IMR-90 (cell line): Measurements from ENCODE around the gene RAB6D. TPM values are rescaled to one million over a fixed set of nuclear protein-coding genes. Genes with fewer than 3 reads are reported as not detected.

Source experiments
- ATAC-seq: fragments of 200-7000 bp; cut with Tn5 transposase; 2 replicates; pipeline ENCODE4 v1.9.1; 2020; ENCODE audit warnings: low read depth, mild to moderate bottlenecking, moderate library complexity
- BruUV-seq: library from RNA; stranded (reverse); fragments of 400-500 nt; replicated peaks from 2 replicates; lab custom pipeline; 2021; lab: Mats Ljungman, UMichigan
- CTCF ChIA-PET: fragments of 300-600 bp; formaldehyde crosslinking; extraction: SDS; loops from one replicate; lab custom pipeline; 2021; ENCODE audit warnings: antibody characterized with exemption; lab: Yijun Ruan, JAX
- POLR2A ChIA-PET: fragments of 300-600 bp; sonication (Branson Sonifier 250); formaldehyde crosslinking; loops from one replicate; lab custom pipeline; 2022; ENCODE audit warnings: antibody characterized with exemption; ENCODE audit not compliant: unreplicated experiment; lab: Charles Lee
- DNase-seq: peaks from one replicate; pipeline ENCODE4 v3.0.0; 2013
- H2AFZ ChIP-seq: replicated peaks from 2 replicates; pipeline ENCODE3; 2013; ENCODE audit warnings: low read length, mild to moderate bottlenecking; ENCODE audit not compliant: poor library complexity
- H2AK5ac ChIP-seq: 2 replicates; pipeline ENCODE4 v1.6.1; 2013; ENCODE audit warnings: low read depth, low read length, inconsistent platforms
- H2AK9ac ChIP-seq: replicated peaks from 2 replicates; pipeline ENCODE3; 2013; ENCODE audit warnings: mild to moderate bottlenecking, low read depth, low read length, moderate library complexity; ENCODE audit not compliant: poor library complexity
- H2BK120ac ChIP-seq: 2 replicates; pipeline ENCODE4 v1.6.1; 2013; ENCODE audit warnings: low read depth, low read length, inconsistent platforms
- H2BK15ac ChIP-seq: 3 replicates; pipeline ENCODE4 v1.6.1; 2013; ENCODE audit warnings: low read depth, low read length, inconsistent platforms
- H2BK20ac ChIP-seq: 2 replicates; pipeline ENCODE4 v1.6.1; 2013; ENCODE audit warnings: low read depth, mild to moderate bottlenecking, inconsistent platforms, low read length, moderate library complexity
- H2BK5ac ChIP-seq: 2 replicates; pipeline ENCODE4 v1.6.1; 2013; ENCODE audit warnings: mild to moderate bottlenecking, low read depth, low read length, inconsistent platforms; ENCODE audit not compliant: poor library complexity, severe bottlenecking
- H3K14ac ChIP-seq: replicated peaks from 2 replicates; pipeline ENCODE4 v1.6.1; 2013; ENCODE audit warnings: low read depth, low read length, inconsistent platforms
- H3K18ac ChIP-seq: 2 replicates; pipeline ENCODE4 v1.6.1; 2013; ENCODE audit warnings: low read depth, low read length, control low read depth
- H3K23ac ChIP-seq: 2 replicates; pipeline ENCODE4 v1.6.1; 2013; ENCODE audit warnings: low read depth, low read length, inconsistent platforms
- H3K27ac ChIP-seq: 2 replicates; pipeline ENCODE4 v1.5.1; 2013; ENCODE audit warnings: mild to moderate bottlenecking, control low read depth, low read length; ENCODE audit not compliant: insufficient read depth
- H3K27me3 ChIP-seq: 2 replicates; pipeline ENCODE4 v1.6.1; 2013; ENCODE audit warnings: low read length; ENCODE audit not compliant: control insufficient read depth, insufficient read depth
- H3K36me3 ChIP-seq: 2 replicates; pipeline ENCODE4 v1.6.1; 2013; ENCODE audit warnings: low read length, mixed read lengths; ENCODE audit not compliant: control insufficient read depth, insufficient read depth
- H3K4ac ChIP-seq: 2 replicates; pipeline ENCODE4 v1.6.1; 2013; ENCODE audit warnings: low read depth, low read length, inconsistent platforms
- H3K4me1 ChIP-seq: 2 replicates; pipeline ENCODE4 v1.6.1; 2013; ENCODE audit warnings: low read length, mixed read lengths; ENCODE audit not compliant: control insufficient read depth, insufficient read depth
- H3K4me2 ChIP-seq: 2 replicates; pipeline ENCODE4 v1.6.1; 2013; ENCODE audit warnings: low read depth, mild to moderate bottlenecking, control low read depth, low read length, moderate library complexity
- H3K4me3 ChIP-seq: 2 replicates; pipeline ENCODE4 v1.5.1; 2013; ENCODE audit warnings: low read depth, mild to moderate bottlenecking, control low read depth, low read length, moderate library complexity; ENCODE audit not compliant: insufficient read depth
- H3K56ac ChIP-seq: 2 replicates; pipeline ENCODE4 v1.6.1; 2013; ENCODE audit warnings: low read length, inconsistent platforms; ENCODE audit not compliant: insufficient read depth; ENCODE audit errors: extremely low read depth
- H3K79me1 ChIP-seq, 2 experiments: 2 replicates each; pipeline ENCODE4 v1.6.1; 2013; ENCODE audit warnings: low read length in 2 of 2, inconsistent platforms in 1 of 2, low read depth in 1 of 2
- H3K9ac ChIP-seq: 2 replicates; pipeline ENCODE4 v1.6.1; 2013; ENCODE audit warnings: low read depth, low read length, control low read depth
- H3K9me1 ChIP-seq: 2 replicates; pipeline ENCODE4 v1.6.1; 2013; ENCODE audit warnings: low read length, inconsistent platforms; ENCODE audit not compliant: insufficient read depth
- H3K9me3 ChIP-seq: 2 replicates; pipeline ENCODE4 v1.6.1; 2013; ENCODE audit warnings: low read length; ENCODE audit not compliant: control insufficient read depth, insufficient read depth
- H4K20me1 ChIP-seq: 2 replicates; pipeline ENCODE4 v1.6.1; 2013; ENCODE audit warnings: low read length, inconsistent platforms; ENCODE audit not compliant: insufficient read depth
- H4K5ac ChIP-seq: 2 replicates; pipeline ENCODE4 v1.6.1; 2013; ENCODE audit warnings: mild to moderate bottlenecking, low read depth, low read length, control low read depth
- H4K8ac ChIP-seq, 2 experiments: 2 replicates each; pipeline ENCODE4 v1.6.1; 2013; ENCODE audit warnings: low read depth in 2 of 2, low read length in 2 of 2, control low read depth in 1 of 2, inconsistent platforms in 1 of 2
- H4K91ac ChIP-seq: 2 replicates; pipeline ENCODE4 v1.6.1; 2013; ENCODE audit warnings: low read depth, low read length, inconsistent platforms; ENCODE audit not compliant: insufficient read depth
- BHLHE40 ChIP-seq: fragments of 150-350 bp; IDR thresholded peaks from 2 replicates; pipeline ENCODE4 v1.6.1; 2016; ENCODE audit warnings: mild to moderate bottlenecking, low read depth, low read length
- CEBPB ChIP-seq: IDR thresholded peaks from 2 replicates; pipeline ENCODE4 v1.6.1; 2012; ENCODE audit warnings: low read depth, low read length, improper control_type of control experiment
- CHD1 ChIP-seq: IDR thresholded peaks from 2 replicates; pipeline ENCODE4 v1.6.1; 2012; ENCODE audit warnings: low read depth, low read length, improper control_type of control experiment
- FOS ChIP-seq: fragments of 150-350 bp; IDR thresholded peaks from 2 replicates; pipeline ENCODE4 v1.6.1; 2016; ENCODE audit warnings: low read depth, low read length
- MAFK ChIP-seq: IDR thresholded peaks from 2 replicates; pipeline ENCODE4 v1.6.1; 2012; ENCODE audit warnings: low read depth, low read length, improper control_type of control experiment
- MAZ ChIP-seq: IDR thresholded peaks from 2 replicates; pipeline ENCODE4 v1.6.1; 2012; ENCODE audit warnings: low read depth, mild to moderate bottlenecking, low read length, improper control_type of control experiment, moderate library complexity, borderline replicate concordance
- MXI1 ChIP-seq: IDR thresholded peaks from 2 replicates; pipeline ENCODE4 v1.6.1; 2012; ENCODE audit warnings: low read depth, mild to moderate bottlenecking, low read length, moderate library complexity, borderline replicate concordance
- NFE2L2 ChIP-seq: fragments of 150-350 bp; IDR thresholded peaks from 2 replicates; pipeline ENCODE4 v1.6.1; 2016; ENCODE audit warnings: low read depth, mild to moderate bottlenecking, low read length
- POLR2A ChIP-seq: IDR thresholded peaks from 2 replicates; pipeline ENCODE4 v1.6.1; 2012; ENCODE audit warnings: mild to moderate bottlenecking, low read depth, low read length
- RAD21 ChIP-seq: IDR thresholded peaks from 2 replicates; pipeline ENCODE4 v1.6.1; 2012; ENCODE audit warnings: low read length, improper control_type of control experiment
- RCOR1 ChIP-seq: IDR thresholded peaks from 2 replicates; pipeline ENCODE4 v1.6.1; 2012; ENCODE audit warnings: mild to moderate bottlenecking, low read length, improper control_type of control experiment; ENCODE audit not compliant: insufficient replicate concordance
- RFX5 ChIP-seq: IDR thresholded peaks from 2 replicates; pipeline ENCODE4 v1.8.0; 2012; ENCODE audit warnings: low read depth, mild to moderate bottlenecking, low read length, moderate library complexity
- SMC3 ChIP-seq: fragments of 150-350 bp; IDR thresholded peaks from 2 replicates; pipeline ENCODE4 v1.6.1; 2016; ENCODE audit warnings: low read depth, mild to moderate bottlenecking, antibody characterized with exemption, low read length, moderate library complexity
- WGBS, 2 experiments: methylation state at CpG; one replicate each; pipeline versions ENCODE4 v1.1.5 to v1.1.7; 2013; ENCODE audit warnings: missing lambda C conversion rate in 2 of 2; ENCODE audit not compliant: insufficient read length in 1 of 2; ENCODE audit errors: extremely low coverage in 2 of 2; 5-methylcytosine and 5-hydroxymethylcytosine counted together
- dilution Hi-C: fragments of 300-500 bp; cut with HindIII; formaldehyde crosslinking; loops from one replicate; pipeline ENCODE4 v1.14.3; 2018; ENCODE audit warnings: low sequenced_read_pairs; ENCODE audit not compliant: unreplicated experiment
- in situ Hi-C: fragments of 300-500 bp; cut with MboI; formaldehyde crosslinking; loops from 3 replicates; pipeline ENCODE4 v1.14.3; 2019; ENCODE audit warnings: low sequenced_read_pairs, inconsistent platforms, mixed read lengths
- intact Hi-C: fragments of 100-400 bp; cut with micrococcal nuclease; formaldehyde crosslinking; loops from 2 replicates; pipeline ENCODE4 v1.10.0; 2022
- polyA plus RNA-seq, 3 experiments: library from polyadenylated mRNA; depleted of rRNA; stranded (reverse); fragments of >200 nt; gene quantifications; 2 replicates each; pipeline ENCODE4 v1.2.3, GENCODE V29; 2012; ENCODE audit warnings: low replicate concordance in 1 of 3
- total RNA-seq: library from RNA; depleted of rRNA; stranded (reverse); fragments of >200 nt; gene quantifications from 2 replicates; pipeline ENCODE4 v1.2.3, GENCODE V29; 2012
- TF ChIP-seq, protein P1 (sequence below): conservative IDR thresholded peaks from 2 replicates; pipeline ENCODE4 v1.5.1; 2012; ENCODE audit warnings: mild to moderate bottlenecking, low read depth, low read length, improper control_type of control experiment
- TF ChIP-seq, protein P2 (sequence below): fragments of 150-350 bp; IDR thresholded peaks from 2 replicates; pipeline ENCODE4 v1.6.1; 2016; ENCODE audit warnings: low read depth, mild to moderate bottlenecking, low read length, moderate library complexity, borderline replicate concordance
- TF ChIP-seq, protein P3 (sequence below): fragments of 150-350 bp; IDR thresholded peaks from 2 replicates; pipeline ENCODE4 v1.6.1; 2017; ENCODE audit warnings: mild to moderate bottlenecking, antibody characterized with exemption, low read length, low read depth

The RAB6D gene
- total and polyA plus RNA-seq, 2 of the 4 experiments (the other 2 are of a cell fraction): not detected

DNA sequence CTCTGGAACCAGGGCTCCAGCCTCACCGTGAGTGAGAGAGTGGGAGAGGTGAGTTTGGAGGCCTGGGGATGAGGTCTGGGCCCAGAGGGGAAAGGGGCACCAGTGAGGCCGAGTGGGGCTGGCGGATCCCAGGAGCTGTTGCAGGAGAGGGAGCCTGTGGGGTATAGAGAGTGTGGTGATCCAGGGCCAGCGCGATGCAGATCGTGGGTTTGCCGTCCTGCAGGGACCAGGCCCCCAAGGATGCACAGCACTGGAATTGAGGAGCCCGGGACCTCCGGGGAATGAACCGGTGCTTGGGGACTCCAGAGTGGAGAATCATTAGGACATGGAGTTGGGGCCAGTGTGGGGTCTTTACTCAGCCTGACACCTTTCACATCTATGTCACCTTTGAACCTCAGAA, 25.7 kb upstream of the RAB6D start:
- Histone ChIP-seq H3K14ac (no peak overlapping the region), H4K20me1 (no peaks in the 10 kb centered on the region), H2AK9ac (no peak overlapping the region), H4K91ac (no peak overlapping the region), H2AFZ (no peak overlapping the region), H3K9me3 (no peaks in the 10 kb centered on the region), H2BK20ac (no peak overlapping the region), H3K36me3 (no peaks in the 10 kb centered on the region), H4K5ac (no peak overlapping the region), H3K4me2 (no peak overlapping the region), H2BK120ac (no peak overlapping the region), H3K18ac (no peak overlapping the region), H3K23ac (no peak overlapping the region), H3K9ac (no peak overlapping the region), H2AK5ac (no peak overlapping the region), H3K79me1 (no peaks in the 10 kb centered on the region), H3K9me1 (no peaks in the 10 kb centered on the region), H3K4me1 (no peaks in the 10 kb centered on the region), H2BK15ac (no peak overlapping the region), H3K4me3 (no peak overlapping the region), H4K8ac (no peak overlapping the region), H3K27ac (no peak overlapping the region), H3K4ac (no peak overlapping the region), H3K56ac (no peak overlapping the region), H2BK5ac (no peak overlapping the region), H3K27me3 (peaks cover 4% of the 10 kb centered on the region)
- no CpG with 5 or more reads among the region's 10 CpGs for WGBS, 2 experiments
- no peak for ATAC-seq
- dilution Hi-C loops (no loop called here), intact Hi-C loops (no loop called here), in situ Hi-C loops (no loop called here)
- ChIA-PET POLR2A (no interaction called here), CTCF (no interaction called here)
- TF ChIP-seq RCOR1: no peak
- TF ChIP-seq POLR2A: no peak
- TF ChIP-seq, protein P1, sequence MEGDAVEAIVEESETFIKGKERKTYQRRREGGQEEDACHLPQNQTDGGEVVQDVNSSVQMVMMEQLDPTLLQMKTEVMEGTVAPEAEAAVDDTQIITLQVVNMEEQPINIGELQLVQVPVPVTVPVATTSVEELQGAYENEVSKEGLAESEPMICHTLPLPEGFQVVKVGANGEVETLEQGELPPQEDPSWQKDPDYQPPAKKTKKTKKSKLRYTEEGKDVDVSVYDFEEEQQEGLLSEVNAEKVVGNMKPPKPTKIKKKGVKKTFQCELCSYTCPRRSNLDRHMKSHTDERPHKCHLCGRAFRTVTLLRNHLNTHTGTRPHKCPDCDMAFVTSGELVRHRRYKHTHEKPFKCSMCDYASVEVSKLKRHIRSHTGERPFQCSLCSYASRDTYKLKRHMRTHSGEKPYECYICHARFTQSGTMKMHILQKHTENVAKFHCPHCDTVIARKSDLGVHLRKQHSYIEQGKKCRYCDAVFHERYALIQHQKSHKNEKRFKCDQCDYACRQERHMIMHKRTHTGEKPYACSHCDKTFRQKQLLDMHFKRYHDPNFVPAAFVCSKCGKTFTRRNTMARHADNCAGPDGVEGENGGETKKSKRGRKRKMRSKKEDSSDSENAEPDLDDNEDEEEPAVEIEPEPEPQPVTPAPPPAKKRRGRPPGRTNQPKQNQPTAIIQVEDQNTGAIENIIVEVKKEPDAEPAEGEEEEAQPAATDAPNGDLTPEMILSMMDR: no peak
- TF ChIP-seq SMC3: no peak
- TF ChIP-seq NFE2L2: no peak
- TF ChIP-seq, protein P2, sequence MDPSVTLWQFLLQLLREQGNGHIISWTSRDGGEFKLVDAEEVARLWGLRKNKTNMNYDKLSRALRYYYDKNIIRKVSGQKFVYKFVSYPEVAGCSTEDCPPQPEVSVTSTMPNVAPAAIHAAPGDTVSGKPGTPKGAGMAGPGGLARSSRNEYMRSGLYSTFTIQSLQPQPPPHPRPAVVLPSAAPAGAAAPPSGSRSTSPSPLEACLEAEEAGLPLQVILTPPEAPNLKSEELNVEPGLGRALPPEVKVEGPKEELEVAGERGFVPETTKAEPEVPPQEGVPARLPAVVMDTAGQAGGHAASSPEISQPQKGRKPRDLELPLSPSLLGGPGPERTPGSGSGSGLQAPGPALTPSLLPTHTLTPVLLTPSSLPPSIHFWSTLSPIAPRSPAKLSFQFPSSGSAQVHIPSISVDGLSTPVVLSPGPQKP: no peak
- TF ChIP-seq, protein P3, sequence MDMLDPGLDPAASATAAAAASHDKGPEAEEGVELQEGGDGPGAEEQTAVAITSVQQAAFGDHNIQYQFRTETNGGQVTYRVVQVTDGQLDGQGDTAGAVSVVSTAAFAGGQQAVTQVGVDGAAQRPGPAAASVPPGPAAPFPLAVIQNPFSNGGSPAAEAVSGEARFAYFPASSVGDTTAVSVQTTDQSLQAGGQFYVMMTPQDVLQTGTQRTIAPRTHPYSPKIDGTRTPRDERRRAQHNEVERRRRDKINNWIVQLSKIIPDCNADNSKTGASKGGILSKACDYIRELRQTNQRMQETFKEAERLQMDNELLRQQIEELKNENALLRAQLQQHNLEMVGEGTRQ: no peak
- TF ChIP-seq MXI1: no peak
- TF ChIP-seq RFX5: no peak
- TF ChIP-seq CHD1: no peak
- no peak for TF ChIP-seq RAD21
- no peak for TF ChIP-seq MAZ
- no peak for TF ChIP-seq MAFK
- TF ChIP-seq BHLHE40: no peak
- no peak for TF ChIP-seq FOS
- no peak for TF ChIP-seq CEBPB
- no TSS peak for BruUV-seq
- no peak for DNase-seq
